C4-2B (cell line): ENCODE measurements around the gene FOXD4L1.
"Not testable (repeated sequence)": the region's sequence is repeated elsewhere in the genome, so short reads cannot be mapped to it uniquely, and the experiment has no call there.

Experiments
- ZFX ChIP-seq: fragments of 450-650 bp; IDR thresholded peaks from 2 replicates; pipeline ENCODE4 v1.6.1; 2017
- TF ChIP-seq, protein P1 (sequence below): fragments of 450-650 bp; conservative IDR thresholded peaks from 2 replicates; pipeline ENCODE4 v1.5.1; 2017; ENCODE audit warnings: mild to moderate bottlenecking

GRCh38 chr2:113524986-113525385, 26.5 kb downstream of the FOXD4L1 start:
- TF ChIP-seq, protein P1, sequence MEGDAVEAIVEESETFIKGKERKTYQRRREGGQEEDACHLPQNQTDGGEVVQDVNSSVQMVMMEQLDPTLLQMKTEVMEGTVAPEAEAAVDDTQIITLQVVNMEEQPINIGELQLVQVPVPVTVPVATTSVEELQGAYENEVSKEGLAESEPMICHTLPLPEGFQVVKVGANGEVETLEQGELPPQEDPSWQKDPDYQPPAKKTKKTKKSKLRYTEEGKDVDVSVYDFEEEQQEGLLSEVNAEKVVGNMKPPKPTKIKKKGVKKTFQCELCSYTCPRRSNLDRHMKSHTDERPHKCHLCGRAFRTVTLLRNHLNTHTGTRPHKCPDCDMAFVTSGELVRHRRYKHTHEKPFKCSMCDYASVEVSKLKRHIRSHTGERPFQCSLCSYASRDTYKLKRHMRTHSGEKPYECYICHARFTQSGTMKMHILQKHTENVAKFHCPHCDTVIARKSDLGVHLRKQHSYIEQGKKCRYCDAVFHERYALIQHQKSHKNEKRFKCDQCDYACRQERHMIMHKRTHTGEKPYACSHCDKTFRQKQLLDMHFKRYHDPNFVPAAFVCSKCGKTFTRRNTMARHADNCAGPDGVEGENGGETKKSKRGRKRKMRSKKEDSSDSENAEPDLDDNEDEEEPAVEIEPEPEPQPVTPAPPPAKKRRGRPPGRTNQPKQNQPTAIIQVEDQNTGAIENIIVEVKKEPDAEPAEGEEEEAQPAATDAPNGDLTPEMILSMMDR, result not testable (repeated sequence)
- not testable (repeated sequence) for TF ChIP-seq ZFX
